A549 (cell line): ENCODE measurements around the gene ODAM.

ENCODE experiments used
- CEBPB ChIP-seq, 2 experiments: fragments of >200 bp in 1 of 2; sonication (Bioruptor Twin) in 1 of 2; formaldehyde crosslinking in 1 of 2; IDR thresholded peaks; 2 replicates each; pipeline ENCODE4 v1.6.1; 2012 to 2016
- CHD4 ChIP-seq: fragments of 200-600 bp; sonication (generic); IDR thresholded peaks from 2 replicates; pipeline ENCODE4 v1.6.1; 2016; ENCODE audit warnings: antibody characterized with exemption, mild to moderate bottlenecking, borderline replicate concordance
- CTCF ChIP-seq: fragments of >200 bp; sonication (Bioruptor Twin); formaldehyde crosslinking; IDR thresholded peaks from 3 replicates; pipeline ENCODE4 v1.5.1; 2016
- EP300 ChIP-seq, 2 experiments: fragments of >200 bp; sonication (Bioruptor Twin); formaldehyde crosslinking; IDR thresholded peaks; 2 replicates in 1 of 2; 3 replicates in 1 of 2; pipeline ENCODE4 v1.6.1; 2016 to 2017
- MAFK ChIP-seq: fragments of 450-650 bp; IDR thresholded peaks from 2 replicates; pipeline ENCODE4 v1.6.1; 2014; ENCODE audit not compliant: partially characterized antibody
- MYC ChIP-seq: IDR thresholded peaks from 2 replicates; pipeline ENCODE4 v1.6.1; 2012; ENCODE audit warnings: mild to moderate bottlenecking, inconsistent platforms, low read length, improper control_type of control experiment, borderline replicate concordance
- POLR2A ChIP-seq: IDR thresholded peaks from 2 replicates; pipeline ENCODE4 v1.6.1; 2012; ENCODE audit warnings: mild to moderate bottlenecking, low read length
- POLR2AphosphoS2 ChIP-seq: conservative IDR thresholded peaks from 2 replicates; pipeline ENCODE4 v1.6.1; 2012; ENCODE audit warnings: low read length, improper control_type of control experiment, inconsistent platforms
- REST ChIP-seq: fragments of 200-600 bp; sonication (generic); IDR thresholded peaks from 2 replicates; pipeline ENCODE4 v1.6.1; 2016; ENCODE audit warnings: antibody characterized with exemption, mild to moderate bottlenecking, moderate library complexity
- TFCP2L1 ChIP-seq: fragments of 250-450 bp; sonication (Bioruptor Pico); IDR thresholded peaks from 2 replicates; pipeline ENCODE4 v1.5.0; 2021; ENCODE audit warnings: mild to moderate bottlenecking
- USF2 ChIP-seq: fragments of 450-650 bp; IDR thresholded peaks from 2 replicates; pipeline ENCODE4 v1.6.1; 2014; ENCODE audit warnings: antibody characterized with exemption

- TF ChIP-seq MAFK = no peak
- TF ChIP-seq POLR2AphosphoS2 = no peak
- no peak for TF ChIP-seq CEBPB (IDR thresholded peaks at IDR 0.05)
- TF ChIP-seq CTCF = no peak
- no peak for TF ChIP-seq MYC
- no peak for TF ChIP-seq REST
- TF ChIP-seq USF2 = no peak
- TF ChIP-seq EP300 (IDR thresholded peaks at IDR 0.05) = no peak
- no peak for TF ChIP-seq POLR2A
- TF ChIP-seq CHD4 = no peak
- no peak for TF ChIP-seq TFCP2L1
These were observed 1.3 kb downstream of the ODAM start for GRCh38 chr4:70196857-70197256.
